LoVo (cell line): ENCODE measurements around the gene SLC26A8.
A peak's percentile ranks its signal among the peaks of the same experiment; 100 is the strongest.

ENCODE experiments used
- DNase-seq: peaks from one replicate; pipeline ENCODE4 v3.0.0-alpha.2; 2016; ENCODE audit warnings: low spot score

Gene SLC26A8

DNA sequence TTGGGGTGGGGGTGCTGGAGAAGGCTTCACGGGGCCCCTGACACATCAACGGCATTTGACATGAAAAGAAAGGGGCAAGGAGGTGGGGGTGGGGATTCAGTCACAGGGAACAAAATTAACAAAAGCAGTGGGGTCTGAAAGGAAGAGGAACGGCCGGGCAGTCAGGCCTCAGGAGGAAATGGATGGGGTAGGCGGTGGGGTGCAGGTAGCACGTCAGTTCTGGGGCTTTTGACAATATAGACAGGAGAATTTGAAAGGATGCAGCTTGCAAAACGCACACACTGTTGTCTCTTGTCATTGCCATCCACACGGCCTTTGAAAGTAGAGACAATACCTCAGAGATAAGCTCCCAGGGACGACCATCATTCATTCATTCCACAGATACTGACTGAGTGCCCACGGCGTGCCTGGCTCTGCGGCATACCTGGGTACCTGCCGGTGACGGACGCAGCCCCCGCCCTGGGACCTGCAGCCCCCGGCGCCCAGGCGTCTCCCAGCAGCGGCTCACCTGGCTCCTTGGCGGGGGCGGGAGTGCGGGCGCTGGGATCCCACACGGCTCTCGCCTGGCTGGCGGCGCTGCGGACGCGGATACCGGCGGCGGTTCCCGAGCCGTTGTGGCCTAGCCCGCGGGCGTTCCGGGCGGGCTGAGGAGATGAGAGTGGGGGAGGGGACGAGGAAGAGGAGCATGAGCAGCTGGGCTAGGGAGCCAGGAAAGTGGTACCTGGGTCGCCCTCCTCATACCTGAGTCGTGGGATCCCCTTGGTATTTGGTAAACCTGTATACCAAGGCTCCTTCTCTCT lies at the start of gene SLC26A8:
TSS of gene SLC26A8 (minus strand) at position 646 of the 800 bp plus-strand sequence. CDS start 4,934 bp downstream, outside the sequence.
- no peak for DNase-seq

DNA sequence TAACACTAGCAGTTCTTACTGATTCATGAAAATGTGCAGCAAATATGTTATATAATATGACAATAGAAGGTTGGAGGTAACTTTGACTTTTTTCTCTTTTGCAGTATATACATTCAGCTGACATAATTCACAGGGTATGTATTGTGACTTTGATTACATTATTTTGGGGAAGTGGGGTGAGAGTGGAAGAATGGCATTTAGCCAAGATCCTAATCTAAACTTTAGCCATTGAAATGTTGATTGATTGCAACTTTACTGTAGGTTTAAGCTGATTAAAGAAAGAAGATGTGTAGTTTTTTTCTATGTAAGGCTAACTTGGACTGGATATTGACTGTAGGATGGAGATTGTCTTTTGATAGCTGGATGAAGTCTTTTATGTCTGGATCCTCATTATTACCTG lies 49.1 kb upstream of the SLC26A8 start:
- DNase-seq: no peak

DNA sequence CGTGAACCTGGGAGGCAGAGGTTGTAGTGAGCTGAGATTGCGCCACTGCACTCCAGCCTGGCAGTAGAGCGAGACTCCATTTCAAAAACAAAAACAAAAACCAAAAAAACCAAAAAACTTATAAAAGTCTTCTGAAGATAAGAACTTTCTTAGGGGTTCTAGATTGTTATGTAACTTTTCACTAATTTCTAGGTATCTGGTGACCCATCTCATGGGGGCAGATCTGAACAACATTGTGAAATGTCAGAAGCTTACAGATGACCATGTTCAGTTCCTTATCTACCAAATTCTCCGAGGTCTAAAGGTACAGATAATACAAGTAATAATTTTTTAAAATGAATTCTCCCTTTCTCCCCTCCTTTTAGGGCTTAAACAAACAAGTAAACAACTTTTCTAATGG lies 48.2 kb upstream of the SLC26A8 start:
- no peak for DNase-seq

- no peak for DNase-seq
These were observed 47.3 kb upstream of the SLC26A8 start for GRCh38 chr6:36071714-36072113.

DNA sequence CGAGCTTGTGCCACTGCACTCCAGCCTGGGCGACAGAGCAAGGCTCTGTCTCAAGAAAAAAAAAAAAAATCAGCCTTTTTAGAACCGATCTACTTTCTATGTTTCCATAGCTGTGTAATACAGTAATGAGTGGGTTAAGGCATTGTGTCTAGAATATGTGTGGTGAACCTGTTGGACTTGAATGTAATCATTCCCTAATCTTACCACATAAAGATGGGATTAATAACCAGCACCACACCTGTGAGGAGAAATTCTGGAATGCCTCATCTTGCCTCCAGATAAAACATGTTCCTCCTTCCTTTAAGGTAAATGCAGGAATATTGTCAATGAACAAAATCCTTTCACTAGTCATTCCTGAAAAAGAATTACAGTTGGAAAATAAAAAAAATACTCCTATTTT lies 46.8 kb upstream of the SLC26A8 start:
- DNase-seq: no peak

- no peak for DNase-seq
These were observed 45.8 kb upstream of the SLC26A8 start for GRCh38 chr6:36070252-36070651.

DNA sequence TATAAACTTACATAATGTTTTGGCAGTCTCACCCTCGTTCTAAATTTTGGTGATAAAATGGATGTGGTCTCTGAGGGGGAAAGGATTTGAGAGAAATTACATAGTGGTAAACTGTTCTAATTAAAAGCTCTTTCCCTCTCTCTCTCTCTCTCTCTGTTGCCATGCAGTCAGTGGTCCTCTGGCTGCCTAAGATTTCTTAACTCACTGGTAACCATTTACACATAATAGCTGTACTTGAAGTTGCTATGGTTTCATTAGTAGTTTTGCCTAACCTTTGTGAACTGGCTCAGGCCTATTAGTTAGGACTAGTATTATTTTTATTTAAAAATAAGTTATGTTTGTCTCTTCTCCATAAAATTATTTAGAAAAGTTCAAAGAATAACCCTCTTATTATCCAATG lies 45.1 kb upstream of the SLC26A8 start:
- DNase-seq: no peak

DNA sequence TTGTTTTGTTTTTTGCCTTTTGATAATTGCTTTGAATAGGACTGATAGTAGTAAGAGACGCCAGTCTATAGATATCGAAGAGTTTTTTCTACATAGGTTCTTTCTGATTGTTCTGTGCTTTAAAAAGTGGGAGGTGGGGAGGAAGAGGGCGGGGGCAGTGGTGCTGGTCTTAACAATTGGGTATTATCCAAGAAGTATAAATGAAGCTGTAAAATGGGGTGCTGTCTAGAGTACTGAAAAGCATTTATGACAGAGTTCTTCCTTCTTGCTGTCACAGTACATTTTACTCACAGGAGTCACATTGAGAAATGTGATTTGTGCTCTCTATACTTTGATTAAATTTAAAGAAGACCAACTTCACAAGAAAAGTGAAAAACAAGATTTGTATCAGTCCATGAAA lies 44.1 kb upstream of the SLC26A8 start:
- no peak for DNase-seq

- DNase-seq: no peak
These were observed 43.6 kb upstream of the SLC26A8 start for GRCh38 chr6:36068012-36068392.

- no peak for DNase-seq
These were observed 43.1 kb upstream of the SLC26A8 start for GRCh38 chr6:36067374-36068011.

- no peak for DNase-seq
These were observed 42.4 kb upstream of the SLC26A8 start for GRCh38 chr6:36066817-36067216.

- no peak for DNase-seq
These were observed 41.5 kb upstream of the SLC26A8 start for GRCh38 chr6:36065916-36066315.

GRCh38 chr6:36064770-36065396 lies 40.4 kb upstream of the SLC26A8 start:
- peak; percentile 28 for DNase-seq

GRCh38 chr6:36063318-36064060 lies 39.0 kb upstream of the SLC26A8 start:
- DNase-seq: no peak

DNA sequence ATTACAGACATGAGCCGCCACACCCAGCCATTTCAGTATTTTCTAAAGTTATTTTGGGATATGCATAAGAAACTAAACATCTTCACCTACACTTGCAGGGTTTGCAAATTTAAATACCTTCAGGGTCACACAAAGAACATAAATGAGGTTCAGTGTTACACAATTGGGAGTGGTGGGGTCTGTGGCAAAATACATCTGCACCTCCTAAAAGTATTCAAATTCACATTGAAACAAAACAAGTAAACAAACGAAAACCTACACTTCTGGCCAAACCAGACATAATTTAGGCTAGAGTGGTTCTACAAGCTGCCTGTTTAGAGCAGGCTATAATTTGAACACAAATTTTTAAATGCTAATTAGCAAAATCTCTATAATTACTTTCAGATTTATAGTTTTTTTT lies 37.8 kb upstream of the SLC26A8 start:
- no peak for DNase-seq

DNA sequence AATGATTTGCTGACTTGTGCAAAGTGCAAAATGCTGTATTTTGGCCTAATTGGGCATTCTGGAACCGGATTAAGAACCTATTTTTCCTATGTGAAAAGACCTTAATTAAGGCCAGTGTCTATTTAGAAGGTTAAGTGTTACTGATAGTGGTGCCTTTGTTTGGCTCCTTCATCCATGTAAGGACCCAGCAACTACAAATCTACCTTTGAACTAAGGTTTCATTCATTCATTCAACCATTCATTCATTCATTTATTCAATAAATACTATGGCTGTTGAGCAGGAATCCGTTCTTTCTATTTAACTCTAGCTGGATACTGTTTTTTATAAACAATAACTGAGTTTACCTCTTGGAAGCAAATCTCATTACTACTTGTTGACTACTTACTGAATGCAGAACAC lies 36.8 kb upstream of the SLC26A8 start:
- no peak for DNase-seq

GRCh38 chr6:36056178-36056577 lies 31.7 kb upstream of the SLC26A8 start:
- DNase-seq: no peak

- no peak for DNase-seq
These were observed 30.5 kb upstream of the SLC26A8 start for GRCh38 chr6:36054956-36055355.

DNA sequence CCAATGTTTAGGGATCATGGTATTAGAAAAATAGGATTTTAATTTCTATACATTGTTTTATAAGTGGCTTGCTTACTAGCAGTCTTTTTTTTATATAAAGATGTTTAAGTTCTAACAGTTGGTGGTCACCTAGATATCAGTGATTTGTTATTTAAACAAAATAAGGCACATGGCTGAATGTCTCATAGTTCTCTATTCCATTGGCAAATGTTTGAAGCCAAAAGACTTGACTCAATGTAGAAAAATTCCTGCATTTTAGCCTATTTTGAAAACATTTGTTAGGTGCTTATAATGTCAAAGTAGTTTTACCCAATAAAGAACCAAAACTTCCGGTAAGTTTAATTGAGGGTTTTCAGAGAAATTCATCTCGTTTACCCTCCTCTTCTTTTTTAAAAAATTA lies 30.0 kb upstream of the SLC26A8 start:
- DNase-seq: no peak

DNA sequence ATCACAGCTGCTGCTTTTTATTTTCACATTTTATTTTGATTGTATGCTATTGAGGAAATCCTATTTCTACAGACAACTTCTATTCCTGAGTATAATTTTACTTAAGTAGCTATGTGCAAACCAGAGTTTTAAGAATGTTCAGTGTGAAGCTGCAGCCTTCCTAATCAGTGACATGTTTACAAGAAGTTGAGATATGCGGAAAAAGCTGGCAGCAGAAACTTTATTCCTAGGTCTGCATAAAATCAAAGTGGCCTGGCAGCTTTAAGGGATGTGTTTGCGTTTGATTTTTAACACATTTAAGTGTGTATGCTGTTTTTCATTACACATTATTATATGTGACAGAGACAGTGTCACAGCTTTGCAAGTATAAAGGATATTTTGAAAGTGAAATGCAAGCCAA lies 29.4 kb upstream of the SLC26A8 start:
- DNase-seq: no peak

DNA sequence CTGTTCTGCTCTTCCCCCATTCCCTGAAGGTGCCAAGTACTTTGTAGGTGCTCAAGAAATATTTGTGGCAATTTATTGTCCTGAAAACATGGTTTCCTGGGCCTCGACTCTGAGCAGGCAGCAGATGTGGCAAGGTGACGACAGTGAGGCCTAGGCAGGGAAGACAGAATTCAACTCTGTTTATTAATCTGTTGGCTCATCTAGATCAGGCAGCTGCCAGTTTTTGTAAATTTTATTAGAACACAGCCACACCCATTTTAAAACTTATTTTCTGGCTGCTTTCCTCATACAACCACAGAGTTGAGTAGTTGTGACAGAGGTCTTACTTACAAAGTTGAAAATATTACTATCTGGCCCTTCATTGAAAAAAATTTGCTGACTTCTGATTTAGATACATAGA lies 27.7 kb upstream of the SLC26A8 start:
- no peak for DNase-seq

GRCh38 chr6:36050947-36051710 lies 26.7 kb upstream of the SLC26A8 start:
- DNase-seq: no peak
